Fibroblast of upper back skin (primary cell): ENCODE results near the gene CACNA1E.

Experiments
- DNase-seq: peaks from one replicate; pipeline ENCODE4 v3.0.0-alpha.2; 2013

CACNA1E gene

GRCh38 chr1:181645171-181645570, 161.9 kb downstream of the CACNA1E start:
- DNase-seq, result no peak

DNA sequence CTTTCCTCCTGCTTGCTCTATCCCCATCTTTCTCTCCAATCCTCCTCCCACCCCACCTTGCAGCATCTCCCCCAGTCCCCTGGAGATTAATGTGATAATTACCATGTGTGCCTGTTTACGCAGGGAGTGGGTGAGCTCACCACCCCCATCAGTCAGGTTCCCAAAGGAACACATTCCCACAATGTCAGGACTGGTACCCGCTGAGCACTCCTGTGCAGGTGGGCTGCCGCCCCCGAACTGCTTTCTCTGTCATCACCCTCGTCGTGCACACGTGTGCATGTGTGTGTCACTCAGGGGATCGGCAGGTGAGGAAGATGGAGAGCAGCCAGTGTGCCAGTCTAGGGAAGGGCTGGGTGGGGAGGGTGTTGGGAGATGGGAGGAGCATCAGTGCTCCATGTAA, 163.4 kb downstream of the CACNA1E start:
- DNase-seq, result no peak

DNA sequence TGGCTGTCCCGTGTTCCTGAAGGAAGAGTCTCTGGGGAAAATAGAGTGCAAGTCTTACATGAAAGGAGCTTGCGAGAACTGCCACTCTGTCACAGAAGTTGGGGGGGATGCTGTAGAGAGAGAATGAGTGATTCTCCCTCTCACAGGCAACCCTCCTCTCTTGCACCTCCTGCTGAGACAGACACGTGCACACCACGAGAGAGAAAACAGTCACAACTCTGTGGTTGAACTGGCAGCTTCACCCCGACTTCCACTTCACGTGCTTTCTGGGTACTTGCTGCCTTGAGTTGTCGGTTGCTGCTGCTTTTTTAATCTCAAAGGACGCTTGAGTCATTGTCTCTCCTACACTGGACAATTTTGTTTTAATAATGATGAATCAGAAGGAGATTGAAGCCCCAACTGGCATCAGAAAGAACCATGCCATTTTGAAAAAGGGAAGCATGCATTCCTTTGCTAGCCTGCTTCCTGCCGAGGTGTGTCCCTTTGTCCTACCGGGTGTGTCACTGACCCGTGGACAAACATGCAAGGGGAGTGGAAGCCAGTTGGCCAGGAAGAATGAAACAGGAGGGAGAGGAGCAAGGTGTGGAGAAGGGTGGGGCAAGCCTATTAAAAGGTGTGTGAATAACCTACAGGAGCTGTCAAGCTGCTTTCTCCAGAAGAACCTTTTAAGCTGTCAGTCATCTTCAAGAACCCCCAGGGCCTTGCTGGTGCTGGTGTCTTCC, 164.2 kb downstream of the CACNA1E start:
- DNase-seq, result peak; percentile 10

GRCh38 chr1:181651276-181651675, 168.0 kb downstream of the CACNA1E start:
- no peak for DNase-seq

GRCh38 chr1:181655756-181656155, 172.4 kb downstream of the CACNA1E start:
- DNase-seq, result peak; percentile 66

DNA sequence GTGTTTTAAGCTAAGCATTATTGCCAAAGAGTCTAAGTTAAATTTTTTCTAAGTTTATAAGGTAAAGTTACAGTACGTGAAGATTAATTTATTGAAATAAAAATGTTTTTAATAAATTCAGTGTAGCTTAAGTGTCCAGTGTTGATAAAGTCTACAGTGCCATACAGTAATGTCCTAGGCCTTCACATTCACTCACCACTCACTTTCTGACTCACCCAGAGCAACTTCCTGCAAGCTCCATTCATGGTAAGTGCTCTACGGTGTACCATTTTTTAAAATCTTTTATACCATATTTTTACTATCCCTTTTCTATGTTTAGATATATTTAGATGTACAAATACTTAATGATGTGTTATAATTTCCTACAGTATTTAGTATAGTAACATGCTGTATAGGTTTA, 173.2 kb downstream of the CACNA1E start:
- peak; percentile 13 for DNase-seq

- DNase-seq, result no peak
Observed at GRCh38 chr1:181658581-181658980, 175.3 kb downstream of the CACNA1E start.

DNA sequence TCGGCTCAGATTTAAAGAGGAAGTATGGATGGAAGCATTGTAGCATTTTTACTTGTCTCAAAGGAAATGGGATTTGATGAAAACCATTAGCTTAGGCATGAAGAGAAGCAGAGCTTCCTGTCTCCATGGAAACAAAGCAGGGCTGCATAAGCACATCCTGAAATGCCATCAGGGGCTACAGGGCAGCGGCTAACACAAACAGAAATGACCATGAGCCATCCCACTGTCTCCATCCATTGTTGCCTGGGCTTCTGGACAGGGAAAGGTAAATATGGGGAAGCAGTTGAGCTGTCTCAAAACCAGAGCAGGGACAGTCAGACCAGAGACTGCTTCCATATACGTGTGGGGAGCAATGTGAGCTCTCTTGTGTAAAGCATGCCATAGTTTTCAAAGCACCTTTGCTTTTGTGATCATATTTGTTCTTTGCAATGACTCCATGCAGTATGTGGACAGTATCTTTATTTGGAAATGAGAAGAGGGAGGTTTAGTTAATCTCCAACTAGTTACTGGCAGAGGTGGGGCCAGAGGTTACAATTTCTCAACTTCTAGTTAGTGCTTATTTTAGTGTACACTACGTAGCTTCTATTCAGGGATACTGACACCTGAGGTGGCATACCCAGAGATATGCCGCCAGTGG, 176.1 kb downstream of the CACNA1E start:
- DNase-seq, result no peak

DNA sequence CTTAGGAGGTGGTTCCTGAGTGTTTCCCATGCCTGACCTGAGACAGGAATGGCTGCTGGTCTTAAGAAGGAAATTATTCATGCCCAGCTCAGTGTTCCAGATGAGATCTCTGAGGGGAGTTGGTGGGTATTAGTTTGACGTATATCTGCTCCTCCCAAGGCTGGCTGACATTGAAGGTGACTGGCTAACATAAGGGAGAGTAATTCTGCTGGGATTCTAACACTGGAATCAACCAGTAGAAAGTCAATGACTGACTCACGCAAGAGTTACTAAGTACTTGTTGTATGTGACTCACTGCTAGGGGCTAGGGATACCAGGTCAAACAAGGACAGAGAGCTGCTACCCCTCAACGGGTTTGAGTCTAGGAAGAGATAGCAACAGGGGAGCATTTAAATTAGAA, 177.3 kb downstream of the CACNA1E start:
- DNase-seq, result no peak

GRCh38 chr1:181661569-181661968, 178.3 kb downstream of the CACNA1E start:
- DNase-seq, result no peak

- no peak for DNase-seq
Observed at GRCh38 chr1:181662606-181663005, 179.3 kb downstream of the CACNA1E start.

DNA sequence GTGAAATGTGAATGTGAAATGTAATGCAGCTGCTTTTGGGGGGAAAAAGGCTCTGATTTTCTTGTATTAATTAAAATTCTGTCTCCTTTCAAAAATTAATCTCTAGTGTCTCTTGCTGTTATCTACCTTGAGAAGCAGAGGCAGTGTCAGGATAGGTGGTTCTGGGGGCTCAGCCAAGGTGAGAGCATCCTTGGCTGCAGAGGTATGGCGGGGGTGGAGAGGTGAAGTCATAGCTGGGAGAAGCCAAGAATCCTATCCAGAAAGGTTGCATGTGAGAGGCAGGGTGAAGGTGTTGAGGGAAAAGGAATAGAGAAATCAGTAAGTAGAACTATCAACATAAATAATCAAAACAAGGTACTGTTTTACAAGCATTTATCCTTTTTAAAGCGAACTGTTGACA, 181.2 kb downstream of the CACNA1E start:
- DNase-seq, result no peak

DNA sequence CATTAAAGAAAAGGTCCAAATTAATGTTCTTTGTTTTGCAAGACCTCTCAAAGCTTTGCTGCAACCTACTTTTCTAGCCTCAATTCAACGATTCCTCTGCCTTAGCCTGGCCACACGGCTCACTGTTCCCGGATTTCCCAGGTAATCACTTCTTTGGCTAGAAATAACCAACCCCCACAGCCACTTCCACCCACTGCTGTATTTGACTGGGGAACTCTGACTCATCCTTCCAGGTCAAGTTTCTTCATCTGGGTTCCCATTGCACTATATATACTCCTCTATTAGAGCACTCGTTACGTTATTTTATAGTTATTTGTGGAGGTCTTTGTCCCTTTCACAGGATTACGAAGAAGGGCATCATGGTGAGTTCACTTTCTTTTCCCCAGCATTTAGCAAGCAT, 185.9 kb downstream of the CACNA1E start:
- no peak for DNase-seq

GRCh38 chr1:181674617-181675016, 191.3 kb downstream of the CACNA1E start:
- DNase-seq, result no peak

GRCh38 chr1:181675091-181675917, 192.0 kb downstream of the CACNA1E start:
- DNase-seq, result no peak

DNA sequence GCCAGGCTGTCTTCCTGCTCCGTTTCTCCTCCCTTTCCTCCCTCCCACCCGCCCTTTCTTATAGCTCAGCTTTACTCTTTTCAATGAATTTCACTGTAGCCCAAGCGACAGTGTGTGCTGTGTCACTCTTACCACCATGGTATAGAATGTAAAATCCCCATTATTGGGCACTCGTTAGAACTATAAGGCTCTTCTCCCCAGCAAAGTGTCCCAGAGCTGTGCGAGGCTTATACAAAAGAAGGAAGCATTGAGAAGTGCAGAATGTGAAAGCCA, 192.5 kb downstream of the CACNA1E start:
- DNase-seq, result no peak

- peak; percentile 28 for DNase-seq
Observed at GRCh38 chr1:181676269-181676668, 193.0 kb downstream of the CACNA1E start.

GRCh38 chr1:181680332-181680731, 197.0 kb downstream of the CACNA1E start:
- no peak for DNase-seq

GRCh38 chr1:181680871-181681270, 197.6 kb downstream of the CACNA1E start:
- no peak for DNase-seq

- no peak for DNase-seq
Observed at GRCh38 chr1:181685211-181685610, 201.9 kb downstream of the CACNA1E start.

DNA sequence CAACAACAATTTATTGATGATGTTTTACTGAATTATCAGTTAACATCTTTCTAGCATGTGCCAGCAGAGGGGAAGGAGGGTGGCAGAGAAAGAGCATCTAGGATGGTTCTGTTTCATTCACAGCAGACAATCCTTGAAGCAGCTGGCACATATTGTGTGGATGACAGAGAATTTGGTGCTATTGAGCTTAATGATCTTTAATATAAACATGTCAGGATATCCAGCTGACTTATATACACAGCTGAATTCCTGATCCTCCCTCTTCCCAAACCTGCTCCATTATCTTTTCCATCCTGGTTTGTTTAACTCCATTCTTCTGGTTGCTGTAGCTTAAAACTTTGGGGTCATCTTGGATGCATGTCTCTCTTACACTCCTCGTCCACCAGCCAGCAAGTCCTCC, 218.6 kb downstream of the CACNA1E start:
- DNase-seq, result no peak

GRCh38 chr1:181704546-181704945, 221.2 kb downstream of the CACNA1E start:
- no peak for DNase-seq

GRCh38 chr1:181711820-181712219, 228.5 kb downstream of the CACNA1E start:
- no peak for DNase-seq

DNA sequence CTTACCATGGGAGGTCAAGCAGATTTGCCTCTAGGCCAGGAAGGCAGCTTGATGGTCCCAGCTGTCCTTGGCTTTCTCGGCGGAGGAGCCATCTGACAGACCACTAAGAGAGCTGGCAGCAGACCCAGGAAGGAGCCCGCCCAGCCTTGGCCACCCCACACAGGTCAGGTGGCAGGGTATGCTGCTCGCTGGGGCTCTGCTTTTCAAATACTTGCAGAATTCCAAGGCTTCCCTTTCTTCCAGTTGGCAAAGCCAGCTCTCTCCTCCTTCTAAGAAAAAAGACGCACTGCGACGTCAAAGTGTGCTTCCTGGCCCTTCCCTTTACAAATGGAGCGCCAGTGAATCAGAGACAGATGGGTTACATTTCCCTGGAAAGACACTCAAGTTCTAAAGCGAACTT, 229.4 kb downstream of the CACNA1E start:
- DNase-seq, result no peak
